A673 (cell line): ENCODE measurements around the gene TMEM234. TPM values are rescaled to one million over a fixed set of nuclear protein-coding genes. Genes with fewer than 3 reads are reported as not detected.

Experiments used
- BruUV-seq: library from RNA; stranded (reverse); fragments of 400-500 nt; replicated peaks from 2 replicates; lab custom pipeline; 2021; lab: Mats Ljungman, UMichigan
- CTCF ChIA-PET: fragments of 300-600 bp; sonication (Branson Sonifier 250); formaldehyde crosslinking; loops from one replicate; lab custom pipeline; 2022; ENCODE audit warnings: antibody characterized with exemption; lab: Charles Lee
- POLR2A ChIA-PET: fragments of 300-600 bp; sonication (Branson Sonifier 250); formaldehyde crosslinking; loops from one replicate; lab custom pipeline; 2022; ENCODE audit warnings: antibody characterized with exemption; ENCODE audit not compliant: low non-redundant PET; lab: Charles Lee
- DNase-seq: peaks from one replicate; pipeline ENCODE4 v3.0.0-alpha.2; 2015; ENCODE audit warnings: low spot score
- H3K27ac ChIP-seq: fragments of 200-600 bp; sonication (generic); 2 replicates; pipeline ENCODE4 v1.5.1; 2016; ENCODE audit warnings: mixed run types, low read depth, mild to moderate bottlenecking, mixed read lengths, antibody characterized with exemption, low read length; ENCODE audit not compliant: poor library complexity, severe bottlenecking
- H3K27me3 ChIP-seq: fragments of 200-600 bp; sonication (generic); replicated peaks from 2 replicates; pipeline ENCODE4 v1.6.1; 2017; ENCODE audit warnings: mixed run types, low read depth, mild to moderate bottlenecking, mixed read lengths, antibody characterized with exemption, low read length; ENCODE audit not compliant: insufficient read depth, poor library complexity
- H3K36me3 ChIP-seq: fragments of 200-600 bp; sonication (generic); 2 replicates; pipeline ENCODE4 v1.6.1; 2016; ENCODE audit warnings: mixed run types, mild to moderate bottlenecking, mixed read lengths, antibody characterized with exemption, low read length; ENCODE audit not compliant: insufficient read depth, poor library complexity, severe bottlenecking
- H3K4me1 ChIP-seq: fragments of 200-600 bp; sonication (generic); 2 replicates; pipeline ENCODE4 v1.6.1; 2017; ENCODE audit warnings: mixed run types, mild to moderate bottlenecking, mixed read lengths, antibody characterized with exemption, low read length; ENCODE audit not compliant: insufficient read depth, poor library complexity, severe bottlenecking
- H3K4me3 ChIP-seq: fragments of 200-600 bp; sonication (generic); 2 replicates; pipeline ENCODE4 v1.5.1; 2016; ENCODE audit warnings: low read depth, mixed run types, mild to moderate bottlenecking, mixed read lengths, low read length; ENCODE audit not compliant: poor library complexity, severe bottlenecking
- H3K9me3 ChIP-seq: fragments of 200-600 bp; sonication (generic); 2 replicates; pipeline ENCODE4 v1.6.1; 2016; ENCODE audit warnings: mixed run types, low read depth, mild to moderate bottlenecking, mixed read lengths, antibody characterized with exemption, low read length; ENCODE audit not compliant: poor library complexity, severe bottlenecking
- CTCF ChIP-seq: fragments of 300-800, 200-600 bp; sonication (generic); conservative IDR thresholded peaks from 2 replicates; pipeline ENCODE4 v1.5.1; 2017; ENCODE audit warnings: low read depth, mild to moderate bottlenecking, antibody characterized with exemption, low read length, moderate library complexity, mixed read lengths
- EZH2 ChIP-seq: fragments of 200-600 bp; sonication (generic); IDR thresholded peaks from 2 replicates; pipeline ENCODE4 v1.6.1; 2017; ENCODE audit warnings: borderline replicate concordance, low read depth, mild to moderate bottlenecking, mixed read lengths, antibody characterized with exemption, low read length; ENCODE audit not compliant: poor library complexity, severe bottlenecking
- intact Hi-C: fragments of 100-400 bp; cut with micrococcal nuclease; formaldehyde crosslinking; loops from one replicate; pipeline ENCODE4 v1.10.0; 2022; ENCODE audit not compliant: unreplicated experiment
- total RNA-seq: library from RNA; stranded (reverse); gene quantifications from 2 replicates; pipeline ENCODE4 v1.2.3, GENCODE V29; 2021

TMEM234 gene
- total RNA-seq, 1 experiment from 2014 or later = 15.4 TPM

DNA sequence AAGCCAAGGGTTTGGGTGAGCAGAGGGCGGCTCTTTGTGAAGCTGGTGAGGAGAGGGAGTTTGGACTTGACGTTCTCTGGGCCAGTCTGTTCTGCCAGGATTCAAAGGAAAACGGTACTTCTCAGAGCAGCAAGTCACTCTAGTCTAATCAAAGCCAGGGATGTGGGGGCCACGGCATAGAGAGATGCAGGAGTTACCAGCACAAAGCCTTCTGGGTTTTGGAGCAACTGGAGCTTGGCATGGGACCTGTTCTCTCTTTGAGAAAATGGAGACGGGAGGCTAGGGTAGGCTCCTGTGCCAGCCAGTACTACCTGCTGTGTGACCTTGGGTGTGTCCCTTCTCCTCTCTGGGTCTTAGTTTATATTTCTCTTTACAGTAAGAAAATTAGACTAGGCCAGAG is 40.6 kb downstream of the TMEM234 start:
- Histone ChIP-seq H3K27ac (peak overlapping the region; percentile 94), H3K9me3 (no peaks in the 10 kb centered on the region), H3K4me1 (peaks cover 19% of the 10 kb centered on the region), H3K36me3 (peaks cover 43% of the 10 kb centered on the region), H3K4me3 (peak overlapping the region; percentile 52), H3K27me3 (no peaks in the 10 kb centered on the region)
- BruUV-seq = no TSS peak
- no peak for DNase-seq
- POLR2A ChIA-PET = no interaction called here
- intact Hi-C loops = no loop called here
- TF ChIP-seq CTCF (no peak), EZH2 (no peak)
- CTCF ChIA-PET = no interaction called here

GRCh38 chr1:32181065-32181464 is 41.1 kb downstream of the TMEM234 start:
- peak overlapping the region; percentile 94 for H3K27ac ChIP-seq
- POLR2A ChIA-PET = no interaction called here
- H3K4me1 ChIP-seq = peaks cover 16% of the 10 kb centered on the region
- peak overlapping the region; percentile 52 for H3K4me3 ChIP-seq
- no peaks in the 10 kb centered on the region for H3K27me3 ChIP-seq
- H3K9me3 ChIP-seq = no peaks in the 10 kb centered on the region
- TF ChIP-seq EZH2 (no peak), CTCF (no peak)
- no peak for DNase-seq
- TSS peak; percentile 43 for BruUV-seq
- CTCF ChIA-PET = no interaction called here
- peaks cover 39% of the 10 kb centered on the region for H3K36me3 ChIP-seq
- intact Hi-C loops = no loop called here

GRCh38 chr1:32180186-32181060 is 41.7 kb downstream of the TMEM234 start:
- TF ChIP-seq CTCF = no peak
- no peak for TF ChIP-seq EZH2
- Histone ChIP-seq H3K4me3 (peak overlapping the region; percentile 52), H3K36me3 (peaks cover 36% of the 10 kb centered on the region), H3K27me3 (no peaks in the 10 kb centered on the region), H3K9me3 (no peaks in the 10 kb centered on the region), H3K27ac (peak overlapping the region; percentile 94), H3K4me1 (peaks cover 14% of the 10 kb centered on the region)
- intact Hi-C loops = no loop called here
- DNase-seq = peak; percentile 54
- CTCF ChIA-PET = interaction anchor here (0.6 kb wide), 1 partner anchor 50 kb away, joined by 3 read pairs; no protein-coding TSS in a partner anchor
- BruUV-seq = no TSS peak
- POLR2A ChIA-PET = interaction anchor here (0.6 to 1.1 kb wide), 2 partner anchors 13 to 27 kb away, joined by 3 to 12 read pairs; no protein-coding TSS in a partner anchor
